CD4-positive, alpha-beta T cell treated with Interleukin-17A for 1 hour (primary cell): ENCODE measurements around the gene SYNCRIP.
A peak's percentile ranks its signal among the peaks of the same experiment; 100 is the strongest.
"Not testable (repeated sequence)": the region's sequence is repeated elsewhere in the genome, so short reads cannot be mapped to it uniquely, and the experiment has no call there.

ENCODE experiments used
- DNase-seq: peaks from one replicate; pipeline ENCODE4 v3.0.0-alpha.2; 2020

The SYNCRIP gene

DNA sequence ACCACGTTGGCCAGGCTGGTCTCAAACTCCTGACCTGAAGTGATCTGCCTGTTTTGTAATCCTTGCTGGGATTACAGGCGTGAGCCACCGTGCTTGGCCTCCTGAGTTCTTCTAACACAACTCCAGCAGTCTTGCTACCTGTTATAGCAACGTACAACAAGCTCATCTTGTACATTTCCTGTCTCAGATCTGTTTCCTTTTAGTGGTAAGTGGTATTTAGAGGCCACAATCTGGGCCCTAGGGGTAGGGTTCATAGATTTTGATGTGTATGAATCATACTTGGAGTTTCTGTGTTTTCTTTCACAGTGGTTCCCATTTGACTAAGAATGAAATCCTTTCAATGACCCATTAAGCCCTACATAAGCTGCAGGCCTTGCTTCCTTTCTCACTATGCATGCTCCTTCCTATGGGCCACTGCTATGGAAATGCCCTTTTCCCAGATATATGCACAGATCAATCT lies 27.1 kb upstream of the SYNCRIP start:
- DNase-seq = peak; percentile 78

DNA sequence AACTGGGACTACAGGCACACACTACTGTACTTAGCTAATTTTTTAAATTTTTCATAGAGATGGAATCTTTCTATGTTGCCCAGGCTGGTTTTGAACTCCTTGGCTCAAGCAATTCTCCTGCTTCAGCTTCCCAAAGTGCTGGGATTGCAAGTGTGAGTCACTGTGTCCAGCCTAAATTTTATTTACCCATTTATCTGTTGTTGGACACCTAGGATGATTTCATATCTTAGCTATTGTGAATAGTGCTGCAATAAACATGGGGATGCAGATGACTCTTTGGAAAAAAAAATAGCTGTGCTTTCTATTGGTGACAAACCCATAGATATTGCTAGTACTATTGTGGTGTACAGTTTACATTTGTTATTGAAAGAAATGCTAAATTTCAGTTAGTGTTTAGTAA lies 19.6 kb upstream of the SYNCRIP start:
- no peak for DNase-seq

DNA sequence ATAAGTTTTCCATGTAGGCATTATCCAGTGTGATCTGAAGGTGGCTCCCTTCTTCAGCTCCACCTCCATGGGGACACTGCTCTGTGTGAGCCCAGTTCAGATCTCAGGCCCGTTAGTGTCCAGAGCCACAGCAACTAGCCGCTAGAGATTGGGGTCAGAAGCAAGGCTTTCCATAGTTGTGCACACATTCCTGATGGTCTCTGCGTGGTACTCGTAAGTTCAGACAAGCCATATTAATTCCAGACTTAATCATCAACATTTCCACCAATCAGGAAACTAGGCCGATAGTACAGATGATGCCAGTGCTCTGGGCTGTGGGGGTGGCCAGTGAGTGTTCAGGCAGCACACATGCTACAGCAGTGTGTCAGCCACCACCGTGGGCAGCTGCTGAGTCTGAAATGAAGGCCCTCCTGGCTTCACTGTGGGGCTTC lies 17.5 kb upstream of the SYNCRIP start:
- DNase-seq = no peak

DNA sequence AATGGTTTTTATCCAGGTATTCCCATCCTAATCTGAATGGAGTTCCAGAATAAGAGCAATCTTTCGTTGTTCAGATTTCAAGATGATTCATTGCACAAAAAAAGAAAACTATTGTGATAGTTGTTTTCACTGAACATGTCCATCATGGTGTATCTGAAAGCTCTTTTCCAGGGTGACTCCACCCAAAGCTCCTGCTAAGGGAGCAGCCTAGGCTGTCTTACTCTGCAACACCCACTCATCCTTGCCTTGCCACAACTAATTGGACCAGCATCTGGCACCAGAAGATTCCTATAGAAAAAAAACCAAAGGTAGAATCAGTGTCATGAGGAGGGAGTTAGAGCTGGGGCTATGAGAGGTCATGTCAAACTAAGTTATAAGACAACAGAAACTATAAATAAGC lies 7.9 kb upstream of the SYNCRIP start:
- DNase-seq = no peak

DNA sequence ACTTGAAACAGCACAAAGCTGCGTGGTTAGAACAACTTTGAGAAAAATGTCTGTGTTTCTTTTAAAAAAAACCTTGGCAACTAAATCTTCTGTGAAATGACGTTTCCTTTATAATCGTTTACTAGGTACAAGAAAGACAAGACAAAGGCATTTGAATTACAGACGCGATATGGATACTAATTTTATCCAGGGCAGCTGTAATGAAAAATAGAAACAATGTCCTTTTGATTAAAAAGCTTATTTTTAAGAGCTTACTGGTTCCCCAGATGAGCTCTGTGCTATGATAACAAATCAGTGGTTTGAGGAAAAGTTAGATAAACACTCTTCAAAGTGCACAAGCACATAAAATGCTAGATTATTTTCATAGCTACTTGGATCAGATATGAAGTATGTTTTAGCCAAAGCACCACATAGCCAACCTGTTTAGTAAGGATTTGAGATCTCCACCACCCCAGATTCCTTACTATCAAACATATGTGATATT lies 1.6 kb upstream of the SYNCRIP start:
- no peak for DNase-seq

DNA sequence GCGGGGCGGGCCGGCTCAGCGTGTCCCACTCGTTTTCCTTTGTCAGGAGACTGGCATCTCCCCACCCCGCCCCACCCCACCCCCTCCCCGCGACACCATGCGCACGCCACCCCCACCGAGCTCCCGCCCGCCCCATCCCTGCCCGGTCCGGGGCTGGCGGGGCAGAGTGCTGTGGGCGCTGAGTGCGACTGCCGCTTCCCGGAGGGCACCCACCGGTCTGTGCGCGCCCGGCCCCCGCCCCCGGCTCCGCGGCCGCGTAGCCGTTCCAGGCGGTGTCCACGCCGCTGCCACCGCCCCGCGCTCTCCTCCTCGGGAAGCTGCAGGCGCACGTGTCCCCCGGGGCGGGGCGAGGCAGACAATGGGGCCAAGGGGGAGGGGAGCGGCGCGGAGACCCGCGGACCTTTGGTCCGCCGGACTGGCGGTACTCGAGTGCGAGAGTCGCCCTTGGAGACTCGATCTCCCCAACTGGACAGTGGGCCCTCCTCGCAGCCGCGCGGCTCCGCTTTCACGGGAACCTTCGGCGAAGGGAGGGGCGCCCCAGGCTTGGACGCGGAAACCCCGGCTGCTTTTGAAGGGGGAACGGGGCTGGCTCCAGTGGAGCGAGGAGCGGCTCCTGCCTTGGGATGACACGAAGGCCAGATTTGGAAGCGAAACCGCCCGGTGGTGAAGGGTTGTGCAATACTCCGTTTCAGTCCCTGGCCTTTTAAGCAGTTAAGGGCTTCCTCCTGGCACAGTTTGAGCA lies 1.0 kb upstream of the SYNCRIP start:
- DNase-seq = peak; percentile 67

DNA sequence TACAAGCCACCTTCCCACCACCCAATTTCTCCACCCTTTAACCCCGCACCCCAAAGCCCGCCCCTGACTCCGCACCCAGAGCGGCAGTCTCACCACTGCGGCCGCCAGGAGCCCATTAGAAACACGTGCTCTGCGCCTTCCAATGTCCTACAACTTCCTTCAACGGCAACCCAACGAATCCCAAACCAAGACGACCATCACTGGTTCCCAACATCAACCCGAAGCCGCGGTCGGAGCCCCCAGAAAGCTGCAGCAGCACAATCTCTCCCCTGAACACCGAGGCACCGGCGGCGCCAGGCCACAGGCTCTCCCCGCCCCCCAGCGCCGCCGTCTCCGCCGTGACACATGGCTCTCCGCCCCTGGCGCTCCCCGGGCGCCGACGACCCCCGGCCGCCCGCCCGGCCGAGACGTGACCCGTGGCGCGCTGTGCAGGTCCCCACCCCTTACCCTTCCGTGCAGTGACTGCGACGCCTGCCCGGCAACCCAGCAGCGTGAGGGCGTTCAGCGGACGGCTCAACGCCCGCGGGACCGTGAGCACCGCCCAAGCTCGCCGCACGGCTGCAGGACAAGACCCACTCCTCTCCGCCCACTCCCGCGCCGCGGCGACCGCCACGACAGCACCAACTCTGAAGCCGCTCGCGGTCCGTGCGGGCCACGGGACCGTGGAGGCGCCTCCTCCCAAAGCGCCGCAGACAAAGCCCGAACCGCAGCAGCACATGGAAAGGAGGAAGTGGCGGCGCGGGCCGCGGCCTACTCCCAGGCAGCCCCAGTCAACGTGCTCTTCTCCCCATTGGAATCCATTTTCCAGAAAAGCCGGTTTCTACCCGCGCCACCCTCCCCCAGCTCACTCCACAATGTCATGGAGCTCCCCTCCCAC lies 551 bp downstream of the SYNCRIP start:
- peak; percentile 63 for DNase-seq

DNA sequence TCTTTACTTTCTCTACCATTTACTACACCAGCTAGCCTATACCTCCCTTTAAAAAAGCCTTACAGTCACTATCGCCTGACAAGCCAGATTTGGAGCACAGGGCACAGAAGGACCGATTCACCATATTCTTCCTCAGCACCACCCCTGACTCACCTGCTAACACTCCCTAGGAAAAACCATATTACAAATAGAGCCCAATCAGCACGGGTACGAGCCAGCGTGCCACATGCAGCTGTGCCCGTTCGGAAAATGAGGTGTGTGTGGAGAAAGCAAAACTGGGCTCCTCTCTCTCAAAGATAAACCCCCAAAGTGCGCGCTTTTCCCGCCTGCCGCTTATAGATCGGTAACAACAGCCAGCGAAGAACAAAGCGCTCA lies 1.2 kb downstream of the SYNCRIP start:
- DNase-seq = no peak

DNA sequence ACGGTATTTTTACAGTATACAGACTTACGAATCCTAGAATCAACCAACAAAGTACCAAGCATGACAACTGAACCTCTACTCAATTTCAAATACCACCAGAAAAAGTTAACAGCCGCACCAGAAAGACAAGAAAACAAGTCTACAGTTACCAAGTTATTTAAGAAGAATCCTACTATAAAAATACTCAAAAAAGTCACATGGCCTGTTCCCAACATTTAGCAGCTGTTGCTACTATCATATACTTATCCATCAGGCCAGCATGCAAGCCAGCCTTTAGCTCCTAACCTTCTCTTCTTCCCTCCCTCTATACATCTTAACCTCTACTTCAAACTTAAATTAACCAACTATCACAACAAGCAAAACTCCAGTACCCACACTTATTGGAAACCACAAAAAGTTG lies 1.9 kb downstream of the SYNCRIP start:
- DNase-seq = no peak

DNA sequence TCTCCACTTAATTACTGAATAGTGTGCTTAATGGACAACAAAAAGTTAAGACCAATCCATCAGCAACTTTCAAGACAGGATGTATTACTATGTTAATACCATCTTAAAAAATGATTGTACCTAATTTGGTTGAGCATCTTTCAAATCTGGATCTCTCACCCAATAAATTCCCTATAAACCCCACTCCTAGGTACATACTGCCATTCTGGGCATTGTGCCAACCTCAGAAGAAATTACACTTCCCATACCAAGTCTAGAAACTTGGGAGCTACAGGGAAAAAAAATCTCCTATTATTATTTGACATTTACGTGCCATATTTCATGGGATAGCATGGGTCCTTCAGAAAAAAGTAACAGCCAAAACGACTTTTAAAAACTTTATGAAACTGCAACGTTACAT lies 5.1 kb downstream of the SYNCRIP start:
- no peak for DNase-seq

DNA sequence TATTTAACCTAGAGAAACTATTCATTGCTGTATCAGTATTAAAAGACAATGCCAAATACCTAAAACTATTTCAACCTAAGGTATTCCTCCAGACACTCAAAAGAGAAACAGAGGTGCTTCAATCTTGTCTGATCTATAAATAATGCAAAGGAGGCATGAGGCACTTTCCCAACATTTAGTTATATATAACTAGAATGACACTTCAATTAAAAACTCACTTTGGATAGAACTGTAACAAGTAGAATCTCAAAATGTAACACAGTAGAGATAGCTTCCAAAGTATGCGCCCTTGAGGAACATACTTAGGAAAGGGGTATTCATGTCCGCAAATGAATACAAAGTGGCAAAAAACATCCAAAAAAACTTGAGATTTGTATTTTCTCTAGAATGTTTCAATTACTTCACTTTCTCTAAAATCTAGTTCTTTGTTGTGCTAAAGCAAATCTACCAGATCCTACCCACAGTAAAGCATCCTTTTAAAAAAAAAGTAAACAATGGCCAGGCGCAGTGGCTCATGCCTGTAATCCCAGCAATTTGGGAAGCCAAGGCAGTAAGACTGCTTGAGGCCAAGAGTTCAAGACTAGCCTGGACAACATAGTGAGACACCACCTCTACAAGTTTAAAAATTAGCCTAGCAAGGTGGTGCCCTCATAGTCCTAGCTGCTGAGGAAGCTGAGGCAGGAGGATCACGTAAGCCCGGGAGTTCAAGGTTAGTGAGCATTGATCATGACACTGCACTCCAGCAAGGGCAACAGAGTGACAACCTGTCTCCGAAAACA lies 10.3 kb downstream of the SYNCRIP start:
- no peak for DNase-seq

DNA sequence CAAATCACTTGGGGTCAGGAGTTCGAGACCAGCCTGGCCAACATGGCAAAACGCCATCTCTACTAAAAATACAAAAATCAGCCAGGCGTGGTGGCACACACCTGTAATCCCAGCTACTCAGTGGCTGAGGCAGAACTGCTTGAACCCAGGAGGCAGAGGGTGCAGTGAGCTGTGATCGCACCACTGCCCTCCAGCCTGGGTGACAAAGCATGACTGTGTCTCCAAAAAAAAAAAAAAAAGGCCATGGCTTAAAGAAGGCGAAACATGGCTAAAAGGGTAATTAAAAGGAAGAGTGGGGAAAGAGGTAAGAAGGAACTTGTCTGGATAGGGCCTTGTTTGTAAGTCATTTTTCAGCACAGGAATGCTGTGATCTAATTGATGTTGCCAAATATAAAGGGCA lies 11.6 kb downstream of the SYNCRIP start:
- not testable (repeated sequence) for DNase-seq

DNA sequence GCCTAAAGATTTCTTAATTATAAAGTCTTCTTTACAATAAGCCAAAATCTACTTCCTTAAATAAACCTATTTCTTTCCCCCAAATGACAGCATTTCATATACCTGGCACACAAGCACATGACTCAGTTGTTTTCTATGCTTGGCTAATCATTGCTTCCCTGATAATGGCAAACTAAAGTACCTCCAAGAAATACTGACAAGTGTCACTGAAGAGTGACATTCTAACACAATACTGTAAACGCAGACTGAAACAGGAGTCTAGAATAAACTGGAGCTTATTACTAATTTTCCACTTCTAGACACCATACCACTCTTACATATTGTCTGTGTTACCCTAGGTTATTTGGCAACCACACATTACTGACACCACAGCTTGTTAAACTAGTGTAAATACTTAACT lies 14.3 kb downstream of the SYNCRIP start:
- DNase-seq = no peak

DNA sequence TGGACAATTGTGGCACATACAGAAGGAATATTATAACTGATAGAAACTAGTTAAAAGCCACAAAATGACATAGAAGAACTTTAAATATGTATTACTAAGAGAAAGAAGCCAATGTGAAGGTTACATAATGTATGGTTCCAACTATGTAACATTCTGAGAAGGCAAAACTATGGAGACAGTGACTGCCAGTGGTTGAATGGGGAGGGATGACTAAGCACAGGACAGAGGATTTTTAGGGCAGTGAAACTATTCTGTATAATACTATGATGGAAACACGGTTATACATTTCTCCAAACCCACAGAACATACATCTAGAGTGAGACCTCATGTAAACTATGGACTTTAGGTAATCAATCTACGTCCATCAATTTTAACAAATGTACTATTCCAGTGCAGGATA lies 22.4 kb downstream of the SYNCRIP start:
- DNase-seq = no peak

DNA sequence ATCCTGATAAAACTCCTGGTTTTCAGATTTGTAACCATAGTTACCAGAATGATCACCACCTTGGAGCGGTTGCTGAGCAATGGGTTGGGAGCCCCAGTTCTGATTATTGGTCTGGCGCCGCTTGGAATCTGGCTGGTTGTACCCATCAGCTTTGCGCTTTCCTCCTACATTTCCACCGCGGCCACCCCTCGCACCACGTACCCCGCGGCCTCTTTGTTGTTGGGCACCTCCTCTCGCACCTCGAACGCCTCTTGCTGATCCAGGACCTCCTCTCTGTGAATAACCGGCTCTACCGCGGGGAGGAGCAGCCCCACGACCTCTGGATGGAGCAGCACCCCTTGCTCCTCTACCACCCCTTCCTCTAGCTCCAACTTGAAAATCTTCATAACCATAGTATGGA lies 27.9 kb downstream of the SYNCRIP start:
- no peak for DNase-seq

DNA sequence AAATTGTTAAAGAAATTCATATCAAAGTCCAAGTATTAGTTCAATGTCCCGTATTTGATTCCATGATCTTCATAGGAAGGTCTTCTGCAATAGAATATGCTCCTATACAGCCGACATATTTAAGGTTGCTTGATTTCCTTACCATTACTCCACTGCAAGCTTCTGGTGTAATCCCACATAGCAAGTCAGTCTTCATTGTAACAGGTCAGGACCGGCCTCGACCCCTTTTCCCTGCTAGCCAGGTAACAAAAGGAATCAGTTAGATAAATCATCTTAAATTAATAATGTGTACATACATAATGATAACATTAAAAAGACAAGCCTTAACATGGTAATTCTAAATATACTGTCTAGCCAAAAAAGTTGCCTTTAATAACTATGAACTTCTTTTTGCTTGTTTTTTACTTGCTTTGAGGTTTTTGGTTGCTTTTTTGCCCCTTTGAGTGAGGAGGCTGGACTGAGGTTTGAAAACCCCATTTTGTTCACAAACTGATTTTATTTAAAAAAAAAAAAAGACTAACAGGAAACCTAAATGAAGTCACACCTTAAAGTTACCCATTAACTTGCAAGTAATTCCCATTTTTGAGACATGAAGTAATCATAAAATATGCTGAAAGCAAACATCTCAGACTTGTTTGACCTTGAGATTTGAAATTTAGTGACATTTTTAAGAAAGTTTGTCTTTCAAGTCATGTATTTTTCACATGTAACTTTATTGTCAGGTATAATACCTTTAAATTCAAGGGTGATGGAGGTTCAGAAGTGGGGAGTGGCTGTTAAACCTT lies 29.8 kb downstream of the SYNCRIP start:
- DNase-seq = no peak

DNA sequence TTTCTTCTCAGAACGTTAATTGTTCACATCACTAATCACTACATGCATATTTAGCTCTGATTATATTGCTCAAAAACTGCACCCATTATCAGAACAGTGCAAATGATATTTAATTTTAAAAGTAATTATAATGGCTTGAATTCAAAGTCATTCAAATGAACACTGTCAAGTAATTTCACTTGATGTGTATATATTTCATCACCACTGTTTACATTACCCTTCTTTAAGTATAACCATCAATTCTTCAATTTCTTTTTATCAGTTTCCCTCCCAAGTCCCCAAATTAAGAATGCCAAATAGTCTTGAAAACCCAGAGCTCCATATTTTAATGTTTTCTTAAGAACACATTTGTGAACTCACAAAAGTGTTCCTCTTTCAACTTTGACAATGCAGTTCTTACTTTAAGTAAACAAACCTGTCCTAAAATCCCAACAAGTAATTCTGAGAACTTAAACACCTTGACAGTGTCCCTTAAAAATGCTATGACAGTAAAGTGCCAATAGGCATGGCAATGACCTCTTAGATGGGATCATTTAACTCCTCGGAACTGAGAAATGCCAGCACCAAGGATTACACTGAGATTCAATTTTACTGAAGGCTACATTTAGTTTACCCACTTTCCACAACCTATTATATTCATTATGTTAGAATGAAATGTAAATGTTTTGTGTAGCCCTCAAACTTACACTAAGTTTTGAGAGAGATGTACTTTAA lies 32.3 kb downstream of the SYNCRIP start:
- DNase-seq = no peak

DNA sequence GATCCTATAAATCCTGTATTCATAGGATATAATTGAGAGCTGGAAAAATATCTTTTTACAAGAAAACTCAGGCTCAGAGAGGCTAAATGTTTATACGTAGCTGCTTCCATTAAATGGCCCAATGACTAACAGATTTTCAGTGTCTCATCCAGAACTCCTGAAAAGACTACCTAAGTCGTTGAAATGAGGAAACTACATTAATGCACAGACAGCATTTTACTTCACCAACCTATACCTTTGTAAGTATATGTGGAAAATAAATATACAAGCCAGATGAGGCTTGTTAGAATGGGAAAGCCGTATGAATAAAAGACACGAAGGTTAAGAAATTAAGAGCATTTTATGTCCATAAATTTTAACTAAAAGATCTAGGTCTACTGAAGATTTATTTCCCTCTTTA lies 40.6 kb downstream of the SYNCRIP start:
- no peak for DNase-seq

DNA sequence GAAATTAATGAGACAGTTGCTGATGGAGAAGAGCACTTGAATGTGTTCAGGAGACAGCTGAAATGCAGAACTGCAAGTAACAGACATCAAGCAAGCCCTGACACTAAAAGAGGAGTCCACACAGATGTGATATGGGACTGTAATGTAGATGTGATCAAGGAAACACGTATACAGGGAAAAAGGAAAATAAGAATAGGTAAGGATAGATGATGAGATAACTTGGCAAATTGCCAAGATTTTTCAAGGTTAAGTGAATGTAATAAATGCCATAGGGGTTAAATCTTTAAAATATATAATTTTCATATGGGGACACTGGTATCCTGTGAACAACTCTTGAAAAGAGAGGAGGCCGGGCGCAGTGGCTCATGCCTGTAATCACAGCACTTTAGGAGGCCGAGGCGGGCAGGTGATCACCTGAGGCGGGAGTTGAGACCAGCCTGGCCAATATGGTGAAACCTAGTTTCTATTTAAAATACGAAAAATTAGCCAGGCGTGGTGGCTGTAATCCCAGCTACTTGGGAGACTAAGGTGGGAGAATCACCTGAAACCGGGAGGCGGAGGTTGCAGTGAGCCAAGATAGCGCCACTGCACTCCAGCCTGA lies 41.9 kb downstream of the SYNCRIP start:
- DNase-seq = no peak

DNA sequence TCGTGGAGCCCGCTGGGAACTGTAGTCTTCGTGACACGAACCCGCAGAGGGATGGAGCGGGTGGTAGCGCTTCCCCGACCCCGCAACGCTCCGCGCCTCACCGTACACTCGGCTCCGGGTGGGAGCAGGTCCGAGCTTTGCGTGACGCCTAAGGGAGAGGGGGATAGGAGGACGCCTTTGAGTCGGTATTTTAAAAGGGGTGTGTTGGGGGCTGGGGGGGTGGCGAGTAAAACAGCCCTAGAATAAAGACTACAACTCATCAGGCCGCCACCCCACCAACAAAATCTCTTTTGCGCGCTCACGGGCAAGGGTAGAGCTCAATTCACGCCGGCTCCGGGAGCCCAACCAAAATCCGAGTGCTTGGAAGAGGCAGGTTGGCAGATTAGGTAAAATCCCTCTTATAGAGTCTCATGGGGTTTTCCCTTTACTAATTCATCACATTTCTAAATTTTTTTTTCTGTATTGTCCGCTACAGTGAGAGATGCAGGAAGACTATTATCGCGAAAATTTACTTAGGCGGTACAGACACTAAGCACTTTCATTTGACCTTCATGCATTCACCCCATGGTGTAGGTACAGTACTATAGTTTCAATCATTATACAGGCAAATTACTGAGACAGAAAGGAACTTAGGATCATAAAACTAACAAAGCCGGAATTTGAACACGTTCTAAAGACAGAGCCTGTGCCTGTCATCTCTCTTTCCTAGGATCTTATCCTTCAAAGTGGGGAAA lies 48.3 kb downstream of the SYNCRIP start:
- peak; percentile 62 for DNase-seq
